Measurements from ENCODE around the gene FBLN5. TPM values are rescaled to one million over a fixed set of nuclear protein-coding genes. Genes with fewer than 3 reads are reported as not detected.

Gene FBLN5
- total RNA-seq, 1 donor, result 1.9 TPM

DNA sequence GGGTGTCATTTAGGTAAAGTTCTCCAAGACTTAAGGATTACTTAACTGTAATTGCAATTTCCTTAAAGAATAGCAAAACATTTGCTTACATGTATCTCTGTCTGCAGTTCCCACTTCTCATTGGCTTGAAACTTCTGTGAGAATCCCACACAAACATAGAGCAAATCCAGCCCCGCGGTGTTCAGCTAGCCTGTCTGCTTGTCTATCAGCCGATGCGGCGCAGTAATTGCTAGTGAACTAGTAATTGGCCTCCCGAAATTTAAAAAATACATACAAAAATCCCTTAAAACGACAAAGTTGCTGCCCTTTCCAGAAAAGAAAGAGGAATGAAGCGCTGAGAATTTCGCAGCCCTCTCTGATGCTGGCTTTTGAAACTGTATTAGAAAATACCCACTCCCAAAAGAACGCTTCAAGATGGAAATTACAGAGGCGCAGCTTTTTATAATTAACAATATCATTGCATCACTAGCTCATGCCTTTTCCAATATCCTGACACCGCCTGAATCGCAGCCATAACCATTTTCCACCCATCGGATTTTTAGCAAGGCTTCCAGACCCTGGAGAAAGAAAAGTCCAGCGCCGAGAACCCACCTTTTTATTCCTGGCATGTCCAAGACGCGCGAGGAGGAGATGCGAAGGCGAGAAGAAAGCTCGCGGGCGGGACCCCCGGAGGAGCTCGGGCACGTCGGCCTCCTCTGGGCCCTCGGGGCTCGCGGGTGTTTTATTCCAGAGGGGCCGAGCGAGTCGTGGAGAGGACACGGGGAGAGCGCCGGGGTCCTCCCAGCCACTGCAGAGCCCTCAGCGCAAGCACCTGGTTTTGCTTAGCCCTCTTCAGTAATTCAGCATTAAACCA, 646 bp downstream of the FBLN5 start:
- DNase-seq (ENCODE audit: low read depth in 2 of 3, low spot score in 2 of 3), result no peak

DNA sequence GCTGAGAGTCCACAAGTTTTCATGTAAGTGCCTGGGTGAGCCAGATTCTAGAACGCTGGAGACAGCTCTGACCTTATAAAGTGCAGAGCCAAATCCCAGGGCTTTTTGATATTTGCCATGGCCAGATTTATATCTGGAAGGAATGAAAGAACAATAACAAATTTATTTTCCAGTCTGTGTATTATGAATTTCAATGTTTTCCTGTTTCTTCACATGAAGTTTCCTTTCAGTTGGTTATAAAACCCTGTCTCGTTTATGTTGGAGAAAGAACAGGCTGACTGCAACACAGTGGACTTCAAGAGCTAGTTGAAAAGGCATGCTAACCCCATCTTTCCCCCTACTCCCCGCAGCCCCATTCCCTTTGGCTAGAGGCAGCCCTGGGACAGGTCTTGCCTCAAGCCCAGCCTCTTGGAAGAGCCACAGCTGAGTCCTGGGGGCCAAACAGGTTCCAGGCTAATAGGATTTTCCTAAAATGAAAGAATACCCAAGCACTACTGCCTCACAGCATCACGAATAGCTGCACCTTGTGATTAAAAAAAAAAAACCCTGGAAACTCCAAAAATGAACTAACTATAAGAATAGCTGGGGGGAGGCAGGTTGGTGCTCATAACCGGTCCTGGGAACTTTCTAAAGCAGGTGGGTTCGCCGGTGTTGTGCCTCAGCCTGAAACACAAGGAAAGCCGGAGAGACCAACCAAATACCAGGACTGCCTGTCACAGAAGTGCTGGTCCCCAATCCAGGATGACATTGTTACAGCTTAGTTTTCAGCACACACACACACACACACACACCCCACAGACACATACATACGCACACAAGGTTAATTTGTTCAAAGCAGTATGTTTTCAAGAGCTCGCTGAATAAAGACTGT, 1.5 kb downstream of the FBLN5 start:
- DNase-seq (ENCODE audit: low read depth in 2 of 3, low spot score in 2 of 3), result no peak

DNA sequence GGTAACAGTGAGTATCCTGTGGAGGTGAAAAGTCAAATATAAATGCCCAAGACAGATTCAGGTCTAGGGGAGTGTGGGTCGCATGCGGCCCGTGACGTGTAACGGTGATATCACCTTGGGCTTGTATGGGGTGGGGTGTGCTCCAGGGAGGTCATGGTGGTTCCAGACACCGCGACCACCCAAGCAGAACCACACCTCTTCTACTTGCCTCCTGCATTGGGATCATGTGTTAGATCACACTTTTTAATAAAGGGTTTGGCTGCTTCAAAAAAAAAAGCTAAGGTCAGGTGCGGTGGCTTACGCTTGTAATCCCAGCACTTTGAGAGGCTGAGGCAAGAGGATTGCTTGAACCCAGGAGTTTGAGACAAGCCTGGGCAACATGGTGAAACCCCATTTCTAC, 4.5 kb downstream of the FBLN5 start:
- no peak for DNase-seq (ENCODE audit: low read depth in 2 of 3, low spot score in 2 of 3)

DNA sequence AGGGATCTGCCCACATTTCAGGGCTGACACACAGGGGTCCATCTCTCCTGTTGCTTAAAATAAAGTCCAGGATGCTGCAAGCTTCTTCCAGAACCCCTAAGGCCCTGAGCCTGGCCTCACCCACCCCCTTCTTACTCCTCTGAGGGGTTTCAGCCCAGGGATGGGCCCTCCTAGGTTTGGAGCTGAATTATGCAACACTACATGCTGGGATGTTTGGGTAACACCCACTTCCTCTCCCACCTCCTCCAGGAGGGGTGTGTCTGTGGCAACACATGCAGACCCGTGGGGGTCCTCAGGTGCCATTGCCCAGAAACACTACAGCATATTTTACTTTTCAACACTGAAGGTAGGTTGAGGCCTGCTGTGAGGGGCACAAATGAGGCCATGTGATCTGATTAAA, 5.4 kb downstream of the FBLN5 start:
- DNase-seq (ENCODE audit: low read depth in 2 of 3, low spot score in 2 of 3), result no peak

DNA sequence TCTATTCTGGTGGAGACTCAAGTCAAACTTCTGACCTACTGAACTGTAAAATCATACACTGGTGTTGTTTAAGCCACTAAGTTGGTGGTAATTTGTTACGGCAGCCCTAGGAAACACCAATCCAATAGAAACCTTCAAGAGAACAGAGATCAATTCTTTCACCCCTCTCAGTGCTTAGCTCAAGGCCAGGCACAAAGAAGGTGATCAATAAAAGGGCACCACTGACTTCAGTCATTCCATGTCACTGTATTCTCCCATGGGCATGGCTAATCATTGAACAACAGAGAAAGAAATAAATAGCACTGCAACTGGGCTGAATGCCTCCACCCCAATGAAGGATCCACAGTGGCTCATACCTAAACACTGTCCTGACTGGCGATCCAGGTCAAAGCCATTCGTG, 7.3 kb downstream of the FBLN5 start:
- no peak for DNase-seq (ENCODE audit: low read depth in 2 of 3, low spot score in 2 of 3)

DNA sequence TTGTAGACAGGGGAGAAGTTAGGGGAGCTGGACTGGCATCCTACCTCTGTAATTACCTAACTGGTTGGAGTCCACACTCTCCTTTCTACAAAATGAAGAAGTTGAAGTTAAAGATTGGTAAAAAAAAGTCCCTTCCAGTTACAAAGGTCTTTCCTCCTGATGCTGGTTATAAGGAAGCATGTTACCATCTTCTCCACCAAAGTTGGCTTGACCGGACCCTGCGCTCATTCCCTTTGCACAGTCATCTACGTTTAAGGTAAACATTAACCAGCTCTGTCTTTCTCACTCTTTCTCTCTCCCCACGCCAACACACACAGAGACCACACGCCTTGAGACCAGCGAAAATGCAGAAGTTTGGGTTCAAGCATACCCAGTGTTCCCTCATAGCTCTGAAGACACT, 11.9 kb downstream of the FBLN5 start:
- DNase-seq (ENCODE audit: low read depth in 2 of 3, low spot score in 2 of 3), result no peak

DNA sequence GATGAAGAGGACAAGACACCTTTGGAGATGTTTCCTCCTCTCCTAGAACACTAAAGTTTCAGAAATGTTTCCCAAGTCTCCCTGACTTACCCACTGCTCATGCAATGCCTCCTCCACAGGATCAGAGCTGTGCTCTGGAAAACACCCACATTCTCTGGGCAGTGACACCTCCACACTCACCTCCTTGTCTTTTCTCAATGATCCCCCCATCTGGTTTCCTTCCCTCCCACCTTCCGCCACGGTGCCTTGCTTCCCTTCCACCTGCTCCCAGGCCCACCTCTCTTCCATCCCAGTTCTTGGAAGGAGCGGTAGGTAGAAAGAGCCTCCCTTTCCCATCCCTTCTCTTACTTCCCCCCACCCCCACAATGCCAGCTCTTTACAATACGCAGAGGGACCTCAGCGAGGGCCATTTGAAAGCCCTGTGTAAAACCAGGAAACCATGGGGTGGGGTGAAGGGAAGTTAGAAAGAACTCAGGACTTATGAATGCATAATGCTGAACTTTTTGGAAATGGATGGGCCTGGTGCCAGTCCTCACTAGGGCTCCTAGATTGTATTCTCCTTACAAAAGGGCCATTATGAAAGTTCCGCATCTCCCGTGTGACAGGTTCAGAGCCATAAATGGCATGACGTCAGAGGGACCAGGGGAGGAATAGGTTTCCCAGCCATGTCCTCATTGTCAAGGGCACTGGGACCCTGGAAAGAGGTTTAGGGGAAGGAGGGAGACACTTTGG, 12.8 kb downstream of the FBLN5 start:
- no peak for DNase-seq (ENCODE audit: low read depth in 2 of 3, low spot score in 2 of 3)

DNA sequence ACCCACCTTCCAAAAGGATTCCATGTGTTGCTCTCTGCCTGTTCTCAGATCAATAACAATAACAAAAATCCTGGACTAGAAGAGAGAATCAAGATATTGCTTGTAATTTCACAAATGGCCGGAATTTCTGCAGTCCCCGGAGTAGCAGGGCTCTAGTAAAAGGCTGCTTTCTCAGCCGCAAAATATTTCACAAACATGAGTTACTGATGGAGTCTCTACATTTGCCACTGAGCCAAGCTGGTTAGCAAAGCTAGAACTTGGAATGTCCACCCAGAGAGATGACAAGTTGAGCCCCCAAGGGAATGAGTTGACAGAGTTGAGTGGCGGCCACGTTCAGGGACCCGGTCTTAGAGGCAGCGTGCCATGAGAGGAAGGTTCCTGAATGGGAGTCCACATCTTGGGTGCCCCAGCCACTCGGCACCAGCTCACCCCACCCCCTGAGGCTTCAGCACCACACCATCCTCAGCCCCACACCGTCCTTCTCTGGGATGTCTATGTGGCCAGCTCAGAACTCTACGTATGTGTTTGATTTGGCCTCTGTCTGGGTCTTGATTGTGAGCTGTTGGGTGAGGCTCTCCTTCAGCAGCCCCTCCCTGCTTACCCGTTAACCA, 15.9 kb downstream of the FBLN5 start:
- no peak for DNase-seq (ENCODE audit: low read depth in 2 of 3, low spot score in 2 of 3)

DNA sequence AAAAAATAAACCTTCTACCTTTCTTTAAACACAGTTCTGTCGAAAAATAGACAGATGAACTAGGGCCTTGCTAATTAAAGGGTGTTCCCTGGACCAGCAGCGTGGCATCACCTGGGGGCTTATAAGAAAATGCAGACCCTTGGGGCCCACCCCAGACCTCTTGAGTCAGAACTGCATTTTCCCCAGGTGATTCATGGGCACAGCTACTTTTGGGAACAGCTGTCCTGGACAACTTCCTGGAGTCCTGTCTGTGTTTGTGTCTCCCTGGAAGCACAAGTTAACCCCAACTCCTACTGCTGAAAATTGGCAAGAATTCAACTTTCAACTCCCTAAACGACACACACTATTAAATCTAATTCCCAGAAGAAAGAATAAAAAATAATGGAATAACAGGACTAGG, 17.8 kb downstream of the FBLN5 start:
- DNase-seq (ENCODE audit: low read depth in 2 of 3, low spot score in 2 of 3), result no peak

DNA sequence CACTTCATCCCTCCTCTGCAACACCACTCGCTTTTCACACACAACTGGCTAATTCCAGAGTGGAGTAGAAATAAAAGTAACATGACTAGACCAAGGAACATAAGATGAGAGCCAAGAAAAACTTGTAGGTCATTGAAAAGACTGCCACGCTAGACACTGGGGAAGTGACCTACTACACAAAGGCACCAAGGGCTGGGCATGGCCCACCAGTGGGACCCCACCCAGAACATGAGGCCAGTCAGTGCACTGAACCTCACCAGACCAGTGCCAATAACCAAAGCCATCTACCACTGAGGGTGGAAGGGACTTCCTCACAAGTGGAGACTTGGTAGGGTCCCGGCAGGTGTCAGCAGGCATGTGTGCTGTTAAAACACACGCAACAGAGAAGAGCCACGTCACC, 19.7 kb downstream of the FBLN5 start:
- no peak for DNase-seq (ENCODE audit: low read depth in 2 of 3, low spot score in 2 of 3)

DNA sequence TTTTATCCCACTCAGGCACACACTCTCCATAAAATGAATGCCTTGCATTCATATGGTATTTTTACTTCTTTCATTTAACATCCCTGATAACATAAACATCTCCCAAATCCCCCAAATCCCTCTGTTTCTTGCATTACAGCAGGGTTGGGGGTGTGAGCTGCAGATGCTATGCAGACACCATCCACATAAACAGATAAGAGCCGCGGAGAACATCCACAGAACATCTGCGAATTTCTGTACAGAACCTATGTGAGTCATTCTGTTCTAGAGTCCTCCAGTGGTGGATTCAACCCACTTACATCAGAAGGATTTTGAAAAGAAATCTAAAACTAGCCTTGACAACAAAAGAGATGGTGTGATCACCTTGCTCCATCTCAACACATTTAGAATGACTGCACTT, 20.3 kb downstream of the FBLN5 start:
- no peak for DNase-seq (ENCODE audit: low read depth in 2 of 3, low spot score in 2 of 3)

DNA sequence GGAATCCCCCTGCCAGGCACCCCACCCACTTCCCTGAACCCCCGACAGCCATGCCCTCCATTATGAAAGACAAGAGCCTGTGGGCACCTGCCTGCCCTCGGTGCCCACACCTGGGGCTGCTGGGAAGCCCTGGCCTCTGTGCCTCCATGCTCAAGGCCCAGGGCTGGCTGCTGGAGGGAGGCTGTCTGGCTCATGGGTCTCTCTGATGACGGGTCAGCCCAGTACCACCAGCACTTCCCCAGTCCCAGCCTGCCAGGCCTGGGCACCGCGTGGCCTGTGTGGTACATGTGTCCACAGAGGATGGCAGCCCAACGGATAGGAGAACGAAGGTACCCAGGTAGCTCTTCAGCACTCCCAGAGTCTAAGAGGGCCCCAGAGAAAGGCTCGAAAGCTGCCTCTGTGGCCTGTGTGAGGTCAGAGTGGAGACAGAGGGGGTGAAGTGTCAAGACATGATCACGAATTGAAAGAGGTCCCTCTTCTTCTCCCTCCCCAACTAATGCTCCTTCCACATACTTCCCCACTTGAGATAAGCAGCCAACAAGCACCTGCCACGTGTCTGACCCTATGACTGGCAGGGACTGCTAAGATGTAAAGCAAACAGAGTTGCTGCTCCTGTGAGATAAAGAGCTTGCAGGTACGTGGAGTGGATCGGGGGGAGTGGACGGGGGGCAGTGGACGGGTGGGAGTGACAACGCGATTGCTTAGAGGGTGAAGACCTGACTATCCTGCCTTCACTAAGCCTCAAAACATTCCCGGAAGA, 21.2 kb downstream of the FBLN5 start:
- DNase-seq (ENCODE audit: low read depth in 2 of 3, low spot score in 2 of 3), result no peak

DNA sequence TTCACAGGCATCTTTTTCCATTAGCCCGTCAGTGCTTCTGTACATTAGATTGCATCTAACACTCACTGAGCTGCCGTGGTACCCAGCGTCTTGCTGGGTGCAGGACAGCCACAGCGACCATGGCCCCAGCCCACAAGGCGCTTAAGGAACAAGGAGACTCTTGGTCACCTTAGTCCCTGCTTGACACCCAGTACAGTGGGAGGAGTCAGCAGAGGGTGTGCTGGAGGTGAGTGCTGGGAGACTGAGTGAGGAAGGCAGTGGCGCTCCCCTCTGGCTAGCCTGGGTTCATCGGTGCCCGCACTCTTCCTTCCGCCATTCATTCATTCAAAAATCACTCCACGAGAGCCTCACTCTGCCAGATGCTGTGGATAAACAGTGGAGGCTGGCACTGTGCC, 21.8 kb downstream of the FBLN5 start:
- no peak for DNase-seq (ENCODE audit: low read depth in 2 of 3, low spot score in 2 of 3)

DNA sequence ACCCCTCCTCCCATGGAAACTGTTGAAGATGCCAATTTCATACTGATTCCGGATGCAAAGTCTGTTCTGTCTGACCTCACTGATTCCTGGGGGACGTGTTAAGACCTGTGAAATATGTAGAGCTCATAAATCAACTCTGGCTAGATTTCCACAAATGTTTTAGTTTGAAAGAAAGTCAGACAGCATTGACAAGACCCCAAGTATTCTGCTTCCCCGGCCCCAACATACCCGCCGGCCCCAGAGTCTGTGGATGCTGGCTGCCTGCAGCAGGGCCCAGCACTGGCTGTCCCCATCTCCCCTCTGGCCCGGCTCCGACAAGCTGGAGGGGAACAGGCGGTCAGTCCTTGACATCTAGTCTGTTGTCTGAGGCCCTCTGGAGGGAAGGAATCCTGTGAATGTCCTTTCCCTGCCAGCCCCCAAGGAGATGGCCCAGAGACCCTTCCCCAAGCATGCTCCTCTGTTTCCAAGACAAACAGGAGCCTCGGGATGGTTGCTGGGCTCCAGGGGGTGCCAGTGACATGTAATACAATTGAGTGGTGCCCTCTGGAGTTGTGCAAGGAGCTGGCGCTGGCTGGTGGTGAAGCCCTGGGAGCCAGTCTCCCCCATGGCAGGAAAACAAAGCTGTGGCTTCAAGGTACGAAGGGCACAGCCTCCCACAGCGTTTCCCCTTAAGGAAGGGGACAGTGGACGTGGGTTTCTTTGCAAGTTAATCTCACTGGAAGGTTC, 22.3 kb downstream of the FBLN5 start:
- DNase-seq (ENCODE audit: low read depth in 2 of 3, low spot score in 2 of 3), result no peak

DNA sequence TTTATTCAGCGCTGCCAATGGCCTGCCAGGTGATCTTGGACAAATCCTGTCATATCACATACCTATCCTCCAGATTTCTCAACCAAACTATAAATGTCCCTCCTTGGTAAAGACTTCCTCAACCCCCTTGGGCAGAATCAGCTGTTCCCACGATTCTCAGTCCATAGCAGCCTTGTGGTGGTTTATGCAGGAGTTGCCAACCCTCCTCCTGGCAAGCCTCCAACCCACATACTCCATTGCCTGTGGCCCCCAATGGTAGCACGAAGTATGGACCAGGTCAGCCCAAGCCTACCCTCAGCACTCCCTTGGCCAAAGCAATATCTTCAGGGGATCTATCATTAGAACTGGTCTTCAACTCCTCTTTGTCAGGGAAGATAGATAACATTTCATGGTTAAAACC, 27.0 kb downstream of the FBLN5 start:
- no peak for DNase-seq (ENCODE audit: low read depth in 2 of 3, low spot score in 2 of 3)

DNA sequence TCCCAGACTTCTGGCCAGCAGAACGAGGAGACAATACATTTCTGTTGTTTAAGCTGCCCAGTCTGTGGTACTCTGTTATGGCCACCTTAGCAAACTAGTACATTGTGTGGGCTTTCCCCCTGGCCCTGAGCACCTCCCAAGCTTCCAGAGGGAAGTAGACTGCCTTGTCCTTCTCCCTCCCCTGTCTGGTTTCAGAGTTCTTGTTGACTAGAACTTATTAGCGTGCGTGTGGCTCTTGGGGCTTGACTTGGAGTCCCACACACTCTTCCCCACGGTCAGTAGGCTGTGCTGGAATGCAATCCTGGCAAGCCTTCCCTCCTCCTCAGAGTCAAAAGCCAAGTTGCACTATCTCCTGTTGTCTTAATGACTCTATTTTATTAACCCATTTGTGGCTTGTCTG, 27.7 kb downstream of the FBLN5 start:
- no peak for DNase-seq (ENCODE audit: low read depth in 2 of 3, low spot score in 2 of 3)

DNA sequence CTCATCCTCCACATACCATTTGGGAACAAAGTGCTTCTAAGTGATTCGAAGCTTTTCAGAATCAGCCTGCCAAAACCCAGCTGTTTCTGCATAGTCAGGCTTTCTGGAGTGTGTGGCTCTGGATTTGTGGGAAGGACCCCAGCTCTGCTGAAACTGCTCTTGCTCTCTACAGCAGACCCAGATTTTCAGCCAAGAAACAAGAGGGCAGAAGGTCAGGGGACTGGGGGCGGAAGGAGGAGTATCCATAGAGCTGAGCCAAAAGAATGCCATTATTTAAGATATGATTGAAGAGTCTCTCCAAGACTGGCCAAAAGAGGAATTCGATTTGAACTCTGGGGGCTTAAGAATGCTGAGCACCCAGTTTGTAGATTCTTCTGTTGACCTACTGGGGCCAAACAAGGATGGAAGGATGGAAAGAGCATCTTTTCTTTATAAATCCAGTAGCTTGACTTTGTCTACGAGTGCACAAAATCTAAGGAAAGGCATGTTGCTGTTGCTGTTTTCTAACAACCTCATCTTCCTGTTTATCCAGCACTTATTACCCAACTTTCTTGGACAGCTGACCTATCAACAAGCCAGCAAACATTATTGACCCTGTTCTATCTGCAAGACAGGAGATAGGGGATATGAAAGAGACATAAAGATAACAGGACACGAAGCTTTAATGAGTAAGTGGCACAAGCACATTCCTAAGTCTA, 29.2 kb downstream of the FBLN5 start:
- no peak for DNase-seq (ENCODE audit: low read depth in 2 of 3, low spot score in 2 of 3)

DNA sequence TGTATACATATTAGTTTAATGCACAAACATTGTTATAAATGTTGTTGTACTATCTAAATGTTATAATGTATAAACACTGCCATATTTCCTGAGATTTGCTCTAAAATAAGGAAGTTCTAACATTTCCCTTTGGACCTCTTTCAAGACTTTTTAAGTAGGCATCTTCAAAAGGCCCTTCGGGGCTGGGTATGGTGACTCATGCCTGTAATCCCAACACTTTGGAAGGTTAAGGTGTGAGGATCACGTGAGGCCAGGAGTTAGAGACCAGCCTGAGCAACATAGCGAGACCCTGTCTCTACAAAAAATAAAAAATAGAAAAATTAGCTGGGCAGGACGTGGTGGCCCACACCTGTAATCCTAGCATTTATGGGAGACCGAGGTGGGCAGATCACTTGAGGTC, 35.5 kb downstream of the FBLN5 start:
- DNase-seq (ENCODE audit: low read depth in 2 of 3, low spot score in 2 of 3), result no peak

DNA sequence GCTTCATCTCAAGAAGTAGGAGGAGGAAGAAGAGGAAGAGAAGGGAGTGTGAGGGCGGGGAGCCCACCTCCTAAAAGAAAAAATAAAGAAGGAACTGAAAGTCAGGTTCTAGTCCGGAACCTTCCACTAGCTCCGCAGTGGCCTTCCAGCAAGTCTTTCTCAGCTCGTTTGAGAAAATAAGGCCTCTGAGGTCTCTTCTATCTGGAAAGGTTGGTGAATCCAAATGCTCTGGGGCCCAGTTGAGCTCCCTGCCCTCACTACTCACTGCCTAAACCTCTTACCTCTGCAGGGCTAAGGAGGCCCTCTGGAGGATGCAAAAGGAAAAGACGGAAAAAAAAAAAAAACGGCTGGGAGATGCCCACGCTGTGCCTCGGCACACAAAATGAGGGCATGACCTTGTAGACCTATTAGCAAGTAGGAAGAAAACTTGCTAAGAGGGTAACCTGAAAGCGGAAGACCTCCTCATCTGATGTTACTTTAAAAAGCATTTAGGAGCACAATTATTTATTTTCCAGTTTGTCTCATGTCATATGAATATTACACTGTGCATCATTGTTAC, 35.9 kb downstream of the FBLN5 start:
- peak; percentile 30 to 81 (median 56) for DNase-seq (ENCODE audit: low read depth in 2 of 3, low spot score in 2 of 3)
